Ectodermal cell (in vitro differentiated cells): ENCODE data around the gene PLA2G12A.

ENCODE experiments used
- H3K27ac ChIP-seq: 2 replicates; pipeline ENCODE4 v1.7.0; 2013; ENCODE audit warnings: mild to moderate bottlenecking, low read depth, low read length; ENCODE audit not compliant: insufficient read depth, poor library complexity, severe bottlenecking
- H3K27me3 ChIP-seq: 2 replicates; pipeline ENCODE4 v1.7.0; 2013; ENCODE audit warnings: mild to moderate bottlenecking, low read length; ENCODE audit not compliant: insufficient read depth, control insufficient read depth, poor library complexity, severe bottlenecking
- H3K36me3 ChIP-seq: one replicate; pipeline ENCODE4 v1.7.0; 2013; ENCODE audit warnings: low read length; ENCODE audit not compliant: control insufficient read depth, insufficient read depth
- H3K4me1 ChIP-seq: one replicate; pipeline ENCODE4 v1.7.0; 2013; ENCODE audit warnings: low read length; ENCODE audit not compliant: control insufficient read depth, insufficient read depth
- H3K4me3 ChIP-seq: 2 replicates; pipeline ENCODE4 v1.7.0; 2013; ENCODE audit warnings: low read depth, low read length, control low read depth; ENCODE audit not compliant: insufficient read depth
- H3K9me3 ChIP-seq: 2 replicates; pipeline ENCODE4 v1.7.0; 2013; ENCODE audit warnings: mild to moderate bottlenecking, low read length, moderate library complexity; ENCODE audit not compliant: control insufficient read depth
- whole genome bisulfite sequencing, 2 experiments: methylation state at CpG; one replicate each; pipeline ENCODE4 v1.1.7; 2013; ENCODE audit warnings: missing lambda C conversion rate in 2 of 2; 5-methylcytosine and 5-hydroxymethylcytosine counted together

PLA2G12A gene

GRCh38 chr4:109662771-109663170, 67.1 kb downstream of the PLA2G12A start:
- Histone ChIP-seq H3K36me3 (no peaks in the 10 kb centered on the region), H3K4me1 (no peaks in the 10 kb centered on the region), H3K4me3 (no peak overlapping the region), H3K27ac (no peak overlapping the region), H3K9me3 (no peaks in the 10 kb centered on the region), H3K27me3 (no peaks in the 10 kb centered on the region)
- 48 to 57% methylated on average over 2 to 3 of the region's 3 CpGs for WGBS, 2 experiments

DNA sequence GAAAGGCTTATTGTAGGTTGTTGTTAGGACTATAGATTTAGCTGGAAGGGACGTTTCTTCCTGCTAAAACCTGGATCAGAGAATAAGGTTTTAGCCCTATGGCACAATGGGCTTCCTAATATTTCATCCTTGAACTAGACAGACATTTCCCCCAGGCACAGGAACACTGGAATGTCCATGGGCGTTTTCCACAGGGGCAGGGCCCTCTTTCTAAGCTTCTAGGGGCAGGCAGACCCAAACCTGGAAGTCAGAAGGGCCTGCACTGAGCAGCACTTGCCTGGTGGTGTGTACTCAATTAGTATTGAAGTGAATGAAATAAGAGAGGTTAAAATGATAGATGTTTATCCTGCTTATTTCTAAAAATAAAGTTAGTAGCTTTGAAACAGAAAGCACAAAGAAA, 67.8 kb downstream of the PLA2G12A start:
- no peaks in the 10 kb centered on the region for H3K36me3 ChIP-seq
- H3K27me3 ChIP-seq: no peaks in the 10 kb centered on the region
- H3K9me3 ChIP-seq: no peaks in the 10 kb centered on the region
- 67 to 69% methylated on average over 2 of the region's 2 CpGs for WGBS, 2 experiments
- peak overlapping the region; percentile 2 for H3K27ac ChIP-seq
- no peaks in the 10 kb centered on the region for H3K4me1 ChIP-seq
- H3K4me3 ChIP-seq: no peak overlapping the region
